GM12891 (cell line): Measurements from ENCODE around the gene ROS1.

Experiments
- PAX5 ChIP-seq: IDR thresholded peaks from 2 replicates; pipeline ENCODE4 v1.6.1; 2011; ENCODE audit warnings: low read length, moderate library complexity, mild to moderate bottlenecking; ENCODE audit not compliant: insufficient read depth, severe bottlenecking
- POLR2A ChIP-seq: IDR thresholded peaks from 2 replicates; pipeline ENCODE4 v1.6.1; 2011; ENCODE audit warnings: low read depth, low read length, control low read depth
- POLR2AphosphoS5 ChIP-seq: IDR thresholded peaks from 2 replicates; pipeline ENCODE4 v1.6.1; 2011; ENCODE audit warnings: low read depth, low read length, control low read depth
- SPI1 ChIP-seq: IDR thresholded peaks from 2 replicates; pipeline ENCODE4 v1.6.1; 2011; ENCODE audit warnings: low read depth, low read length, control low read depth
- TAF1 ChIP-seq: IDR thresholded peaks from 2 replicates; pipeline ENCODE4 v1.6.1; 2011; ENCODE audit warnings: low read depth, low read length, control low read depth

DNA sequence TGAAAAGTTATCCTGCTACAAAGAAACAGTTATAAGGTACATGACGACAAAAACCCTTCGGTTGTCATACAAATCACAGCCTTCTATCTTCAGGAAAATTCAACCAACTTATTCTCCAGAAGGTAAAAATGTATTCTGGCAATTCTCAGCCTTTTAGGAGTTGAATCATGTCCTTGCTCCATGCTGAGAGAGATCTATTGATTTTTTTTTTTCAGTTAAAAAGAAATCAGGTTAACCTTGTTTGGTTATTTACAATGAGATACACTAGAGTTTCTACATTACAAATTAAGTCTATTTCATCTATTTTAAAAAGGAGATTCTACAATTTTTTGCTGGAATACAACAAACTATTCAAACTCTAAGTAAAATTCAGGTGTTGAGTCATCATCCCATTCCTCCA is 45.4 kb downstream of the ROS1 start:
- no peak for TF ChIP-seq POLR2A
- no peak for TF ChIP-seq POLR2AphosphoS5
- no peak for TF ChIP-seq PAX5
- no peak for TF ChIP-seq SPI1
- no peak for TF ChIP-seq TAF1
